SU-DHL-6 (cell line): ENCODE measurements around the gene PIK3C2G.

Experiments used
- H2AFZ ChIP-seq: fragments of 200-600 bp; sonication (generic); 2 replicates; pipeline ENCODE4 v1.6.1; 2014; ENCODE audit warnings: low read depth, mild to moderate bottlenecking, moderate library complexity, mixed read lengths, antibody characterized with exemption, low read length; ENCODE audit not compliant: severe bottlenecking
- H3F3A ChIP-seq: fragments of 200-600 bp; shearing (Covaris generic); 2 replicates; pipeline ENCODE4 v1.6.0; 2016; ENCODE audit warnings: antibody characterized with exemption, mild to moderate bottlenecking; ENCODE audit not compliant: insufficient read depth
- H3K27ac ChIP-seq: fragments of 200-600 bp; sonication (generic); 2 replicates; pipeline ENCODE4 v1.5.1; 2016; ENCODE audit warnings: low read depth, mild to moderate bottlenecking, low read length, moderate library complexity, mixed read lengths
- H3K27me3 ChIP-seq: fragments of 200-600 bp; sonication (generic), shearing (Covaris generic); 2 replicates; pipeline ENCODE4 v1.6.0; 2014; ENCODE audit warnings: mild to moderate bottlenecking, low read length
- H3K36me3 ChIP-seq: fragments of 200-600 bp; sonication (generic); 2 replicates; pipeline ENCODE4 v1.6.1; 2014; ENCODE audit warnings: mild to moderate bottlenecking, low read length, mixed read lengths
- H3K4me2 ChIP-seq: fragments of 300-600, 200-600 bp; shearing (Covaris generic), sonication (generic); 2 replicates; pipeline ENCODE4 v1.6.0; 2014; ENCODE audit warnings: low read length, low read depth, mild to moderate bottlenecking; ENCODE audit not compliant: poor library complexity, severe bottlenecking
- H3K4me3 ChIP-seq: fragments of 200-600 bp; sonication (generic); 2 replicates; pipeline ENCODE4 v1.5.1; 2014; ENCODE audit warnings: antibody characterized with exemption, low read length, mild to moderate bottlenecking, mixed read lengths; ENCODE audit not compliant: insufficient read depth, poor library complexity, severe bottlenecking
- H3K79me2 ChIP-seq: fragments of 200-600 bp; sonication (generic); 2 replicates; pipeline ENCODE4 v1.6.1; 2014; ENCODE audit warnings: mild to moderate bottlenecking, low read length, moderate library complexity; ENCODE audit not compliant: insufficient read depth
- H3K9ac ChIP-seq: fragments of 200-600 bp; sonication (generic); 2 replicates; pipeline ENCODE4 v1.7.0; 2014; ENCODE audit warnings: mild to moderate bottlenecking, low read length
- H3K9me2 ChIP-seq: fragments of 200-600 bp; sonication (generic); replicated peaks from 2 replicates; pipeline ENCODE4 v1.6.1; 2014; ENCODE audit warnings: low read length; ENCODE audit not compliant: insufficient read depth
- H3K9me3 ChIP-seq: fragments of 200-600 bp; sonication (generic); 2 replicates; pipeline ENCODE4 v1.6.1; 2014; ENCODE audit warnings: low read length, mixed read lengths; ENCODE audit not compliant: insufficient read depth
- H4K20me1 ChIP-seq: fragments of 200-600 bp; sonication (generic); 2 replicates; pipeline ENCODE4 v1.6.1; 2014; ENCODE audit warnings: low read depth, mild to moderate bottlenecking, antibody characterized with exemption, low read length, moderate library complexity, mixed read lengths
- CTCF ChIP-seq: fragments of 200-600 bp; sonication (generic); IDR thresholded peaks from one replicate; pipeline ENCODE4 v1.5.1; 2017; ENCODE audit warnings: antibody characterized with exemption, mild to moderate bottlenecking, low read length, moderate library complexity; ENCODE audit not compliant: insufficient read depth, poor library complexity, severe bottlenecking
- EZH2phosphoT487 ChIP-seq: fragments of 200-600 bp; sonication (generic), shearing (Covaris generic); conservative IDR thresholded peaks from 2 replicates; pipeline ENCODE4 v1.6.1; 2018; ENCODE audit warnings: mild to moderate bottlenecking, antibody characterized with exemption, low read length, moderate library complexity, mixed read lengths

PIK3C2G gene

GRCh38 chr12:18361433-18361832, 100.1 kb downstream of the PIK3C2G start:
- Histone ChIP-seq H3K4me3 (no peak overlapping the region), H3K9me3 (no peaks in the 10 kb centered on the region), H3K9ac (no peak overlapping the region), H2AFZ (no peak overlapping the region), H3K27me3 (no peaks in the 10 kb centered on the region), H4K20me1 (no peaks in the 10 kb centered on the region), H3K79me2 (no peaks in the 10 kb centered on the region), H3K4me2 (no peak overlapping the region), H3K9me2 (no peaks in the 10 kb centered on the region), H3K27ac (no peak overlapping the region), H3K36me3 (no peaks in the 10 kb centered on the region), H3F3A (no peaks in the 10 kb centered on the region)
- TF ChIP-seq CTCF (no peak), EZH2phosphoT487 (no peak)

GRCh38 chr12:18363321-18363720, 102.0 kb downstream of the PIK3C2G start:
- Histone ChIP-seq H3K79me2 (no peaks in the 10 kb centered on the region), H3K9ac (no peak overlapping the region), H3K4me3 (no peak overlapping the region), H3K4me2 (no peak overlapping the region), H3K27ac (no peak overlapping the region), H3F3A (no peaks in the 10 kb centered on the region), H4K20me1 (no peaks in the 10 kb centered on the region), H3K27me3 (no peaks in the 10 kb centered on the region), H3K36me3 (no peaks in the 10 kb centered on the region), H3K9me2 (no peaks in the 10 kb centered on the region), H3K9me3 (no peaks in the 10 kb centered on the region), H2AFZ (no peak overlapping the region)
- TF ChIP-seq EZH2phosphoT487 (no peak), CTCF (no peak)

- Histone ChIP-seq H3K27me3 (no peaks in the 10 kb centered on the region), H3K9me3 (no peaks in the 10 kb centered on the region), H3F3A (no peaks in the 10 kb centered on the region), H3K79me2 (no peaks in the 10 kb centered on the region), H4K20me1 (no peaks in the 10 kb centered on the region), H2AFZ (no peak overlapping the region), H3K36me3 (no peaks in the 10 kb centered on the region), H3K4me3 (no peak overlapping the region), H3K9me2 (no peaks in the 10 kb centered on the region), H3K9ac (no peak overlapping the region), H3K4me2 (no peak overlapping the region), H3K27ac (no peak overlapping the region)
- no peak for TF ChIP-seq CTCF
- no peak for TF ChIP-seq EZH2phosphoT487
Measured at GRCh38 chr12:18368594-18368993, 107.3 kb downstream of the PIK3C2G start.
